Right lobe of liver (tissue), 6 donors: ENCODE data around the gene SS18. TPM values are rescaled to one million over a fixed set of nuclear protein-coding genes. Genes with fewer than 3 reads are reported as not detected.

Experiments
- ATAC-seq, 4 donors: fragments of 200-7000 bp; cut with Tn5 transposase; one replicate each; pipeline ENCODE4 v1.9.1; 2020; ENCODE audit warnings: mild to moderate bottlenecking in 4 of 4, moderate library complexity in 4 of 4
- DNase-seq, 3 donors: peaks; one replicate each; pipeline ENCODE4 v3.0.0-alpha.2; 2020
- H3K27ac ChIP-seq, 3 donors: fragments of 200-600 bp; one replicate each; pipeline ENCODE4 v1.8.0; 2022
- H3K27me3 ChIP-seq, 2 donors: fragments of 200-600 bp; one replicate each; pipeline ENCODE4 v1.8.0; 2022
- H3K36me3 ChIP-seq, 4 donors: fragments of 200-600 bp; sonication (generic) in 1 of 4; one replicate each; pipeline versions ENCODE4 v1.5.1 to v1.8.0; 2017 to 2022; ENCODE audit warnings: control low read depth in 1 of 4
- H3K4me1 ChIP-seq, 4 donors: fragments of 200-600 bp; sonication (generic) in 1 of 4; one replicate each; pipeline versions ENCODE4 v1.5.1 to v1.8.0; 2017 to 2022; ENCODE audit warnings: control low read depth in 1 of 4
- H3K4me3 ChIP-seq, 3 donors: fragments of 200-600 bp; one replicate each; pipeline ENCODE4 v1.8.0; 2022
- H3K9me3 ChIP-seq, 4 donors: fragments of 200-600 bp; sonication (generic) in 1 of 4; one replicate each; pipeline versions ENCODE4 v1.5.1 to v1.8.0; 2017 to 2022; ENCODE audit warnings: control low read depth in 1 of 4
- CTCF ChIP-seq, 4 donors: fragments of 200-600 bp in 3 of 4; fragments of 450-650 bp in 1 of 4; IDR thresholded peaks; one replicate each; pipeline versions ENCODE4 v1.5.1 to v1.8.0; 2016 to 2022; ENCODE audit warnings: antibody characterized with exemption in 4 of 4, mild to moderate bottlenecking in 2 of 4
- POLR2A ChIP-seq: fragments of 450-650 bp; IDR thresholded peaks from one replicate; pipeline ENCODE4 v1.6.1; 2017; ENCODE audit warnings: antibody characterized with exemption, mild to moderate bottlenecking
- WGBS: methylation state at CpG from one replicate; pipeline ENCODE4 v1.1.6; 2018; ENCODE audit warnings: low coverage, low lambda C conversion rate; ENCODE audit not compliant: insufficient coverage; ENCODE audit errors: missing lambda C conversion rate; 5-methylcytosine and 5-hydroxymethylcytosine counted together
- intact Hi-C, 2 donors: fragments of 100-400 bp; cut with DNase I; formaldehyde crosslinking; loops; one replicate each; pipeline versions ENCODE4 v1.11.2 to v1.14.1; 2022
- total RNA-seq, 6 experiments: library from RNA; depleted of rRNA in 2 of 6; stranded (reverse); fragments of >200 nt in 2 of 6; fragmentation: NEBNext Ultra II Directional in 3 of 6; extraction: Animal tissue kit (Norgen Biotek cat#: 25700) in 3 of 6; gene quantifications; one replicate each; pipeline versions ENCODE4 v1.1.0 to v1.2.4, GENCODE V29; 2016 to 2023
- donor health status: DM: no; HTN: yes; CAD: no.
- donor health status: DM: no; HTN: no; CAD: no.
- donor health status: DM: no; HTN: no; CAD: no.
- donor health status: DM: no; HTN: yes; CAD: no.
- donor health status: DM: no; HTN: yes; CAD: no.

The SS18 gene
- total RNA-seq, 6 experiments from 2014 or later, result 26.6 to 47.3 (median 37.6) TPM

- Histone ChIP-seq H3K4me3 (no peak overlapping the region), H3K27me3 (no peaks in the 10 kb centered on the region), H3K27ac (no peak overlapping the region), H3K4me1 (no peaks in the 10 kb centered on the region), H3K36me3 (no peaks in the 10 kb centered on the region), H3K9me3 (no peaks in the 10 kb centered on the region)
- 100% methylated on average over 1 of the region's 1 CpG for WGBS
- intact Hi-C loops, result no loop called here
- no peak for TF ChIP-seq CTCF (IDR thresholded peaks at IDR 0.05)
- TF ChIP-seq POLR2A, result no peak
- no peak for DNase-seq
- no peak for ATAC-seq
Observed at GRCh38 chr18:26008096-26008495, 82.3 kb downstream of the SS18 start.

GRCh38 chr18:26005950-26006349 lies 84.5 kb downstream of the SS18 start:
- Histone ChIP-seq H3K27me3 (no peaks in the 10 kb centered on the region), H3K9me3 (no peaks in the 10 kb centered on the region), H3K4me1 (no peaks in the 10 kb centered on the region), H3K27ac (no peak overlapping the region), H3K36me3 (no peaks in the 10 kb centered on the region), H3K4me3 (no peak overlapping the region)
- intact Hi-C loops, result no loop called here
- DNase-seq (no peak), ATAC-seq (no peak)
- WGBS, result 31% methylated on average over 1 of the region's 1 CpG
- TF ChIP-seq POLR2A (no peak), CTCF (IDR thresholded peaks at IDR 0.05) (no peak)

GRCh38 chr18:26004832-26005231 lies 85.6 kb downstream of the SS18 start:
- H3K36me3 ChIP-seq, result no peaks in the 10 kb centered on the region
- TF ChIP-seq POLR2A (no peak), CTCF (IDR thresholded peaks at IDR 0.05) (no peak)
- intact Hi-C loops, result no loop called here
- no peaks in the 10 kb centered on the region for H3K9me3 ChIP-seq
- WGBS, result 96% methylated on average over 9 of the region's 13 CpGs
- no peaks in the 10 kb centered on the region for H3K4me1 ChIP-seq
- no peak overlapping the region for H3K27ac ChIP-seq
- DNase-seq (no peak), ATAC-seq (no peak)
- H3K4me3 ChIP-seq, result no peak overlapping the region
- H3K27me3 ChIP-seq, result no peaks in the 10 kb centered on the region

- H3K27ac ChIP-seq, result no peak overlapping the region
- intact Hi-C loops, result no loop called here
- H3K4me3 ChIP-seq, result no peak overlapping the region
- no peaks in the 10 kb centered on the region for H3K9me3 ChIP-seq
- no peaks in the 10 kb centered on the region for H3K27me3 ChIP-seq
- DNase-seq, result no peak
- no peaks in the 10 kb centered on the region for H3K36me3 ChIP-seq
- TF ChIP-seq CTCF (IDR thresholded peaks at IDR 0.05), result no peak
- no peaks in the 10 kb centered on the region for H3K4me1 ChIP-seq
- peak in 1 of 4 donors; percentile 18 for ATAC-seq
- 70% methylated on average over 4 of the region's 4 CpGs for WGBS
Observed at GRCh38 chr18:26003817-26004216, 86.6 kb downstream of the SS18 start.

GRCh38 chr18:26003356-26003755 lies 87.1 kb downstream of the SS18 start:
- H3K4me3 ChIP-seq, result no peak overlapping the region
- intact Hi-C loops, result no loop called here
- WGBS, result 58% methylated on average over 2 of the region's 2 CpGs
- DNase-seq, result no peak
- H3K9me3 ChIP-seq, result no peaks in the 10 kb centered on the region
- H3K4me1 ChIP-seq, result no peaks in the 10 kb centered on the region
- no peaks in the 10 kb centered on the region for H3K36me3 ChIP-seq
- TF ChIP-seq CTCF (IDR thresholded peaks at IDR 0.05) (no peak), POLR2A (no peak)
- no peaks in the 10 kb centered on the region for H3K27me3 ChIP-seq
- no peak for ATAC-seq
- no peak overlapping the region for H3K27ac ChIP-seq
